Lower leg skin (tissue), 4 donors: ENCODE results near the gene SPDYE1. TPM values are rescaled to one million over a fixed set of nuclear protein-coding genes. Genes with fewer than 3 reads are reported as not detected.
"Not testable (repeated sequence)": the region's sequence is repeated elsewhere in the genome, so short reads cannot be mapped to it uniquely, and the experiment has no call there.

ENCODE experiments used
- DNase-seq, 2 donors: peaks; one replicate each; pipeline ENCODE4 v3.0.0-alpha.2; 2019; ENCODE audit warnings: low spot score in 2 of 2
- H3K4me3 ChIP-seq: fragments of 200-600 bp; sonication (generic); 2 replicates; pipeline ENCODE4 v1.5.1; 2017; ENCODE audit warnings: mild to moderate bottlenecking, low read depth; ENCODE audit not compliant: poor library complexity, severe bottlenecking
- CTCF ChIP-seq, 3 donors: fragments of 450-650 bp; IDR thresholded peaks; one replicate each; pipeline ENCODE4 v1.5.1; 2016; ENCODE audit warnings: antibody characterized with exemption in 3 of 3, mild to moderate bottlenecking in 3 of 3, moderate library complexity in 2 of 3
- POLR2A ChIP-seq, 2 donors: fragments of 450-650 bp; IDR thresholded peaks; one replicate each; pipeline ENCODE4 v1.6.1; 2016 to 2017; ENCODE audit warnings: antibody characterized with exemption in 2 of 2, mild to moderate bottlenecking in 1 of 2, moderate library complexity in 1 of 2
- WGBS, 2 donors: methylation state at CpG; one replicate each; pipeline ENCODE4 v1.1.5; 2018; 5-methylcytosine and 5-hydroxymethylcytosine counted together
- intact Hi-C: fragments of 100-400 bp; cut with DNase I; formaldehyde crosslinking; loops from one replicate; pipeline ENCODE4 v1.15.0; 2023; ENCODE audit warnings: low total_unique reads
- total RNA-seq, 4 donors: library from RNA; depleted of rRNA; stranded (reverse); fragments of >200 nt; gene quantifications; one replicate each; pipeline ENCODE4 v1.1.0, GENCODE V29; 2016

The SPDYE1 gene
- under 1 TPM in 1 of 4 donors, not detected in 3; 0.69 TPM for total RNA-seq

- intact Hi-C loops, DNase-seq, H3K4me3 ChIP-seq: not testable (repeated sequence)
- WGBS, 2 donors = 83% methylated on average over 3 of the region's 3 CpGs; no CpG with 5 or more reads in 1 of the 2 donors
Observed at GRCh38 chr7:43997532-43997931, at the start of gene SPDYE1. TSS of gene SPDYE1 (plus strand) at chr7:43997897. CDS start at chr7:43999950, 2,053 bp downstream.

- no peak for DNase-seq
- 79 to 88% methylated on average over 3 of the region's 3 CpGs for WGBS, 2 donors
- TF ChIP-seq CTCF (IDR thresholded peaks at IDR 0.05) (no peak), POLR2A (IDR thresholded peaks at IDR 0.05) (no peak)
- no peak overlapping the region for H3K4me3 ChIP-seq
- intact Hi-C loops = no loop called here
Observed at GRCh38 chr7:43952028-43952427, 45.7 kb upstream of the SPDYE1 start.

GRCh38 chr7:43953071-43953470, 44.6 kb upstream of the SPDYE1 start:
- no peak for TF ChIP-seq POLR2A (IDR thresholded peaks at IDR 0.05)
- no peak for TF ChIP-seq CTCF (IDR thresholded peaks at IDR 0.05)
- no peak for DNase-seq
- intact Hi-C loops = no loop called here
- H3K4me3 ChIP-seq = no peak overlapping the region
- WGBS, 2 donors = 97 to 98% methylated on average over 5 of the region's 5 CpGs

- TF ChIP-seq POLR2A (IDR thresholded peaks at IDR 0.05) (no peak), CTCF (IDR thresholded peaks at IDR 0.05) (no peak)
- WGBS, 2 donors = 69 to 73% methylated on average over 3 of the region's 3 CpGs
- intact Hi-C loops = no loop called here
- H3K4me3 ChIP-seq = no peak overlapping the region
- no peak for DNase-seq
Observed at GRCh38 chr7:43954524-43955228, 43.0 kb upstream of the SPDYE1 start.

GRCh38 chr7:43956027-43956426, 41.7 kb upstream of the SPDYE1 start:
- no peak overlapping the region for H3K4me3 ChIP-seq
- DNase-seq = no peak
- intact Hi-C loops = no loop called here
- TF ChIP-seq POLR2A (IDR thresholded peaks at IDR 0.05) (no peak), CTCF (IDR thresholded peaks at IDR 0.05) (no peak)
- WGBS, 2 donors = 75 to 76% methylated on average over 3 of the region's 3 CpGs

GRCh38 chr7:43960933-43961332, 36.8 kb upstream of the SPDYE1 start:
- intact Hi-C loops = no loop called here
- WGBS, 2 donors = 13 to 35% methylated on average over 1 of the region's 1 CpG
- no peak for DNase-seq
- TF ChIP-seq POLR2A (IDR thresholded peaks at IDR 0.05) (no peak), CTCF (IDR thresholded peaks at IDR 0.05) (no peak)
- H3K4me3 ChIP-seq = no peak overlapping the region

GRCh38 chr7:43966392-43966791, 31.3 kb upstream of the SPDYE1 start:
- DNase-seq, intact Hi-C loops, H3K4me3 ChIP-seq: not testable (repeated sequence)
- WGBS, 2 donors = 91 to 92% methylated on average over 3 of the region's 3 CpGs

- 87 to 93% methylated on average over 5 to 8 of the region's 20 CpGs for WGBS, 2 donors
- DNase-seq, intact Hi-C loops, H3K4me3 ChIP-seq: not testable (repeated sequence)
Observed at GRCh38 chr7:43968172-43969040, 29.3 kb upstream of the SPDYE1 start.

GRCh38 chr7:43969586-43969985, 28.1 kb upstream of the SPDYE1 start:
- DNase-seq, intact Hi-C loops, H3K4me3 ChIP-seq: not testable (repeated sequence)
- WGBS, 2 donors = 95 to 100% methylated on average over 4 to 10 of the region's 11 CpGs
